ENCODE measurements around the gene SLC24A4.

Gene SLC24A4

GRCh38 chr14:92502541-92503286 is 179.7 kb downstream of the SLC24A4 start:
- H3K4me2 ChIP-seq (ENCODE audit: low read depth, low read length, poor library complexity, severe bottlenecking) = no peak overlapping the region
- no peak overlapping the region for H3K4me3 ChIP-seq (ENCODE audit: insufficient read depth, low read length, poor library complexity, severe bottlenecking)
- no peak overlapping the region for H2AFZ ChIP-seq (ENCODE audit: low read depth, low read length, severe bottlenecking)
- no peaks in the 10 kb centered on the region for H3K27me3 ChIP-seq (ENCODE audit: low read length)
- no peak overlapping the region for H3K9ac ChIP-seq (ENCODE audit: low read length)
- no peaks in the 10 kb centered on the region for H4K20me1 ChIP-seq (ENCODE audit: low read depth, low read length)
- H3K27ac ChIP-seq (ENCODE audit: low read depth, low read length) = no peak overlapping the region
- no peaks in the 10 kb centered on the region for H3K79me2 ChIP-seq (ENCODE audit: insufficient read depth, low read length)
- no peak for TF ChIP-seq EZH2phosphoT487 (conservative IDR thresholded peaks at IDR 0.05; ENCODE audit: low read length)
- TF ChIP-seq, protein P1, sequence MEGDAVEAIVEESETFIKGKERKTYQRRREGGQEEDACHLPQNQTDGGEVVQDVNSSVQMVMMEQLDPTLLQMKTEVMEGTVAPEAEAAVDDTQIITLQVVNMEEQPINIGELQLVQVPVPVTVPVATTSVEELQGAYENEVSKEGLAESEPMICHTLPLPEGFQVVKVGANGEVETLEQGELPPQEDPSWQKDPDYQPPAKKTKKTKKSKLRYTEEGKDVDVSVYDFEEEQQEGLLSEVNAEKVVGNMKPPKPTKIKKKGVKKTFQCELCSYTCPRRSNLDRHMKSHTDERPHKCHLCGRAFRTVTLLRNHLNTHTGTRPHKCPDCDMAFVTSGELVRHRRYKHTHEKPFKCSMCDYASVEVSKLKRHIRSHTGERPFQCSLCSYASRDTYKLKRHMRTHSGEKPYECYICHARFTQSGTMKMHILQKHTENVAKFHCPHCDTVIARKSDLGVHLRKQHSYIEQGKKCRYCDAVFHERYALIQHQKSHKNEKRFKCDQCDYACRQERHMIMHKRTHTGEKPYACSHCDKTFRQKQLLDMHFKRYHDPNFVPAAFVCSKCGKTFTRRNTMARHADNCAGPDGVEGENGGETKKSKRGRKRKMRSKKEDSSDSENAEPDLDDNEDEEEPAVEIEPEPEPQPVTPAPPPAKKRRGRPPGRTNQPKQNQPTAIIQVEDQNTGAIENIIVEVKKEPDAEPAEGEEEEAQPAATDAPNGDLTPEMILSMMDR (IDR thresholded peaks at IDR 0.05; ENCODE audit: insufficient read depth, low read length, poor library complexity, severe bottlenecking) = no peak
- no peaks in the 10 kb centered on the region for H3K36me3 ChIP-seq (ENCODE audit: low read length)
- no peaks in the 10 kb centered on the region for H3K9me2 ChIP-seq (replicated peaks; ENCODE audit: insufficient read depth, low read length)
- no peaks in the 10 kb centered on the region for H3K9me3 ChIP-seq (ENCODE audit: insufficient read depth, low read length)
- H3F3A ChIP-seq (ENCODE audit: insufficient read depth) = no peaks in the 10 kb centered on the region

DNA sequence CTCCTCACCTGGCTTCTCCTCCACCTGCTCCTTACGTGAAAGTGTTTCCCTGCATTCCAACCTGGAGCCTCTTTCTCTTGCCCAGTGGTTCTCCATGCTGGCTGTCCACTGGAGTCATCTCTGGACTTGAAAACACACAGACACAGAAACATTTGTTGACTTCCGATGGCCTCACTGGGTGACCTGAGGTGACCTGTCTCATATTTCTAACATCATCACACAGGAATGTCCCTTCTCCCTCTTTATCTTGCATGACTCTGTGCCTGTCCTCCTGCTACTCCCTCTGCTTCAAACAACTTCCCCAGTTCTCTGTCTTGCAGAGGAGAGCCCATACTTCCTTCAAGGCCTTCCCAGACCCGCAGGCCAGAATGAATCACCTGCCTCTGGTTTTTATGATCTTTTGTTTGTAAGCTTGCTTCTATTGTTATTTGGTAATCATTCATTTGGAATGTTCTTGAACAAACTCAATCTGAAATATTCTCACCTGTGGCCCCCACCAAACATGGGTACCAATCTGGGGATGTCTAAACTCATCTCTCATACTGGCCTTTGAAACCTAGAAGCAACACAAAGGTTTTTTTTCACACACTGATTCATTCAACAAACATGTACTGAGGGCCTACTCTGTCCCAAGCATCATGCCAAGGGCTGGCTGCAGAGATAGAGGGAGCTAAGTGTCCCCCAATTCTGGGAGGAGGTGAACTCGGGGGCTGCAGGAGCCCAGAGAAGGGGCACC is 181.0 kb downstream of the SLC24A4 start:
- H3K4me2 ChIP-seq (ENCODE audit: low read depth, low read length, poor library complexity, severe bottlenecking) = no peak overlapping the region
- no peak overlapping the region for H3K27ac ChIP-seq (ENCODE audit: low read depth, low read length)

DNA sequence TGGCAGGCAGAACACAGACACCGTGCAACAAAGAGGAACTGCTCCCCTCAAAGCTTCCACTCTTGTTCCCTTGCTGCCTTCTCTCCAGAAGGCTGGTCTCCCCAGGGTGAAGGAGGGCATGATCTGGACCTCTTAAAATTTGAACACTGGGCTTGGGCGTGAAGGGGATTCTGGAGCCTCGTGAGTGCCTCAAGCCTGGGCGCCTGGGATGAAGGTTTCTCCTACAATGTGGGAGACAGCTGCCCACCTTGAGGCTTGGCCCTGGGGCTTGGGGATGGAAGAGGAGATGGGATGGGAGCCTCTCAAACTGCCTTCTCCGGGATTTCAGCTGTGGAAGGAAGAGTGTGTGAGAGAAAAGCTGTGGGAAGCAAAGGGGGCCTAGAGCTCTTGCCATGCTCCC is 182.9 kb downstream of the SLC24A4 start:
- no peak overlapping the region for H3K27ac ChIP-seq (ENCODE audit: low read depth, low read length)
- no peak overlapping the region for H3K4me3 ChIP-seq (ENCODE audit: insufficient read depth, low read length, poor library complexity, severe bottlenecking)
- H3F3A ChIP-seq (ENCODE audit: insufficient read depth) = no peaks in the 10 kb centered on the region
- H3K79me2 ChIP-seq (ENCODE audit: insufficient read depth, low read length) = no peaks in the 10 kb centered on the region
- no peak overlapping the region for H3K9ac ChIP-seq (ENCODE audit: low read length)
- H2AFZ ChIP-seq (ENCODE audit: low read depth, low read length, severe bottlenecking) = no peak overlapping the region
- H3K9me2 ChIP-seq (replicated peaks; ENCODE audit: insufficient read depth, low read length) = no peaks in the 10 kb centered on the region
- H3K9me3 ChIP-seq (ENCODE audit: insufficient read depth, low read length) = no peaks in the 10 kb centered on the region
- H3K4me2 ChIP-seq (ENCODE audit: low read depth, low read length, poor library complexity, severe bottlenecking) = no peak overlapping the region
- no peaks in the 10 kb centered on the region for H3K36me3 ChIP-seq (ENCODE audit: low read length)
- TF ChIP-seq, protein P1 (IDR thresholded peaks at IDR 0.05; ENCODE audit: insufficient read depth, low read length, poor library complexity, severe bottlenecking) = no peak
- TF ChIP-seq EZH2phosphoT487 (conservative IDR thresholded peaks at IDR 0.05; ENCODE audit: low read length) = no peak
- no peaks in the 10 kb centered on the region for H3K27me3 ChIP-seq (ENCODE audit: low read length)
- no peaks in the 10 kb centered on the region for H4K20me1 ChIP-seq (ENCODE audit: low read depth, low read length)

More for the DNA sequence above, 181.0 kb downstream of the SLC24A4 start:
- Histone ChIP-seq H3K9me3 (ENCODE audit: insufficient read depth, low read length) (no peaks in the 10 kb centered on the region), H3K36me3 (ENCODE audit: low read length) (no peaks in the 10 kb centered on the region), H3K79me2 (ENCODE audit: insufficient read depth, low read length) (no peaks in the 10 kb centered on the region), H3K27me3 (ENCODE audit: low read length) (no peaks in the 10 kb centered on the region), H3K9me2 (replicated peaks; ENCODE audit: insufficient read depth, low read length) (no peaks in the 10 kb centered on the region), H3K9ac (ENCODE audit: low read length) (no peak overlapping the region), H3K4me3 (ENCODE audit: insufficient read depth, low read length, poor library complexity, severe bottlenecking) (no peak overlapping the region), H4K20me1 (ENCODE audit: low read depth, low read length) (no peaks in the 10 kb centered on the region), H2AFZ (ENCODE audit: low read depth, low read length, severe bottlenecking) (no peak overlapping the region), H3F3A (ENCODE audit: insufficient read depth) (no peaks in the 10 kb centered on the region)
- TF ChIP-seq, protein P1 (IDR thresholded peaks at IDR 0.05; ENCODE audit: insufficient read depth, low read length, poor library complexity, severe bottlenecking) = no peak
- TF ChIP-seq EZH2phosphoT487 (conservative IDR thresholded peaks at IDR 0.05; ENCODE audit: low read length) = no peak
